Fibroblast of lung (primary cell): ENCODE data around the gene RHOT1. TPM values are rescaled to one million over a fixed set of nuclear protein-coding genes. Genes with fewer than 3 reads are reported as not detected.
"Not testable (repeated sequence)": the region's sequence is repeated elsewhere in the genome, so short reads cannot be mapped to it uniquely, and the experiment has no call there.

ENCODE experiments used
- DNase-seq, 2 donors: peaks; one replicate each; pipeline versions ENCODE4 v3.0.0 to v3.0.0-alpha.2; 2010; ENCODE audit warnings: low read depth in 2 of 2
- H2AFZ ChIP-seq: 2 replicates; pipeline ENCODE4 v1.5.1; 2012; ENCODE audit warnings: low read length, control low read depth, inconsistent platforms
- H3K27ac ChIP-seq: 2 replicates; pipeline ENCODE4 v1.5.1; 2011; ENCODE audit warnings: low read length, control low read depth; ENCODE audit not compliant: insufficient read depth
- H3K27me3 ChIP-seq: 2 replicates; pipeline ENCODE4 v1.5.1; 2011; ENCODE audit warnings: mild to moderate bottlenecking, low read length; ENCODE audit not compliant: control insufficient read depth, insufficient read depth
- H3K36me3 ChIP-seq: 2 replicates; pipeline ENCODE4 v1.5.1; 2011; ENCODE audit warnings: low read length; ENCODE audit not compliant: control insufficient read depth, insufficient read depth
- H3K4me1 ChIP-seq: 2 replicates; pipeline ENCODE4 v1.5.1; 2011; ENCODE audit warnings: low read length; ENCODE audit not compliant: control insufficient read depth, insufficient read depth; ENCODE audit errors: extremely low read depth
- H3K4me2 ChIP-seq: 2 replicates; pipeline ENCODE4 v1.5.1; 2011; ENCODE audit warnings: low read length, control low read depth; ENCODE audit not compliant: insufficient read depth; ENCODE audit errors: extremely low read depth
- H3K4me3 ChIP-seq, 4 experiments: fragments of 200-600 bp in 1 of 4; sonication (generic) in 1 of 4; replicated peaks in 1 of 4; 2 replicates each; pipeline ENCODE4 v1.5.1; 2011 to 2016; ENCODE audit warnings: low read length in 4 of 4, low read depth in 3 of 4, mild to moderate bottlenecking in 3 of 4, control low read depth in 2 of 4, inconsistent platforms in 1 of 4, mixed read lengths in 1 of 4; ENCODE audit not compliant: insufficient read depth in 1 of 4; ENCODE audit errors: control extremely low read depth in 1 of 4
- H3K79me2 ChIP-seq: 2 replicates; pipeline ENCODE4 v1.5.1; 2012; ENCODE audit warnings: mild to moderate bottlenecking, low read length, inconsistent platforms; ENCODE audit not compliant: control insufficient read depth, insufficient read depth
- H3K9ac ChIP-seq: 2 replicates; pipeline ENCODE4 v1.5.1; 2011; ENCODE audit warnings: mild to moderate bottlenecking, low read length, control low read depth; ENCODE audit not compliant: insufficient read depth
- H3K9me3 ChIP-seq: 2 replicates; pipeline ENCODE4 v1.5.1; 2012; ENCODE audit warnings: low read depth, low read length; ENCODE audit not compliant: control insufficient read depth, insufficient read depth
- H4K20me1 ChIP-seq: 2 replicates; pipeline ENCODE4 v1.5.1; 2011; ENCODE audit warnings: low read length; ENCODE audit not compliant: control insufficient read depth, insufficient read depth; ENCODE audit errors: extremely low read depth
- EZH2 ChIP-seq: IDR thresholded peaks from 2 replicates; pipeline ENCODE4 v1.5.1; 2012; ENCODE audit warnings: low read length, control low read depth, mild to moderate bottlenecking; ENCODE audit errors: missing control alignments
- polyA plus RNA-seq, 2 donors: library from polyadenylated mRNA; depleted of rRNA in 1 of 2; stranded (reverse) in 1 of 2; unstranded in 1 of 2; fragments of >200 nt; gene quantifications; 2 replicates each; pipeline ENCODE4 v1.2.1, GENCODE V29; 2011 to 2012; ENCODE audit warnings: missing spikeins in 1 of 2
- total RNA-seq: library from RNA; depleted of rRNA; stranded (reverse); fragments of >200 nt; gene quantifications from 2 replicates; pipeline ENCODE4 v1.2.1, GENCODE V29; 2014
- TF ChIP-seq, protein P1 (sequence below), 2 donors: IDR thresholded peaks in 1 of 2; conservative IDR thresholded peaks in 1 of 2; 1 replicate in 1 of 2; 2 replicates in 1 of 2; pipeline ENCODE4 v1.5.1; 2011 to 2012; ENCODE audit warnings: low read length in 2 of 2, control low read depth in 1 of 2, inconsistent platforms in 1 of 2, low read depth in 1 of 2, mild to moderate bottlenecking in 1 of 2

The RHOT1 gene
- total and polyA plus RNA-seq, 2 donors (not counting 1 experiment from before 2014, with no cell fraction given) = 45.6 to 58.8 TPM

DNA sequence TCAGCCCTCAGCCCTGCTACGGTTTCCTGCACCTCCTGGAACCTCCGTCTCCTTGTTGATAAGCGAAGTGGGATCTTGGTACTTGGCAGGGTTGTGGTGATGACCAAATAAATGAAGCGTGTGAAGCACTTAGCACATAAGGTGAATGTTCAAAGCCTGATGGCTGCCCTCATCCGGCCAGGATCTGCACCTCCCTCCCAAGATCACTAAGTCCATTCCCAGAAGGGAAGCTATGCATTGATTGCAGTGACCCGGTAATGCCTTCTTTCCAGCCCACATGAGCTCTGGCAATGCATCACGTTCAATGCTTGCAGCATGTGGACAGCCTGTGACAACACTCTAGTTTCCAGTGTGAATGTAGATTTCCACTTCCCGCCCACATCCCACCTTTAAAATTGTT lies 24.9 kb upstream of the RHOT1 start:
- H3K36me3 ChIP-seq = no peaks in the 10 kb centered on the region
- peaks cover 8% of the 10 kb centered on the region for H3K27me3 ChIP-seq
- H3K9me3 ChIP-seq = no peaks in the 10 kb centered on the region
- no peak for TF ChIP-seq EZH2
- TF ChIP-seq, protein P1, sequence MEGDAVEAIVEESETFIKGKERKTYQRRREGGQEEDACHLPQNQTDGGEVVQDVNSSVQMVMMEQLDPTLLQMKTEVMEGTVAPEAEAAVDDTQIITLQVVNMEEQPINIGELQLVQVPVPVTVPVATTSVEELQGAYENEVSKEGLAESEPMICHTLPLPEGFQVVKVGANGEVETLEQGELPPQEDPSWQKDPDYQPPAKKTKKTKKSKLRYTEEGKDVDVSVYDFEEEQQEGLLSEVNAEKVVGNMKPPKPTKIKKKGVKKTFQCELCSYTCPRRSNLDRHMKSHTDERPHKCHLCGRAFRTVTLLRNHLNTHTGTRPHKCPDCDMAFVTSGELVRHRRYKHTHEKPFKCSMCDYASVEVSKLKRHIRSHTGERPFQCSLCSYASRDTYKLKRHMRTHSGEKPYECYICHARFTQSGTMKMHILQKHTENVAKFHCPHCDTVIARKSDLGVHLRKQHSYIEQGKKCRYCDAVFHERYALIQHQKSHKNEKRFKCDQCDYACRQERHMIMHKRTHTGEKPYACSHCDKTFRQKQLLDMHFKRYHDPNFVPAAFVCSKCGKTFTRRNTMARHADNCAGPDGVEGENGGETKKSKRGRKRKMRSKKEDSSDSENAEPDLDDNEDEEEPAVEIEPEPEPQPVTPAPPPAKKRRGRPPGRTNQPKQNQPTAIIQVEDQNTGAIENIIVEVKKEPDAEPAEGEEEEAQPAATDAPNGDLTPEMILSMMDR (conservative IDR thresholded peaks at IDR 0.05 in 1 of 2, IDR thresholded peaks at IDR 0.05 in 1 of 2; ENCODE audit: low read depth in 1 of 2, low read length in 2 of 2) = no peak
- H3K4me1 ChIP-seq = no peaks in the 10 kb centered on the region
- no peak overlapping the region for H3K9ac ChIP-seq
- DNase-seq = no peak
- no peak overlapping the region for H3K27ac ChIP-seq
- H3K4me3 ChIP-seq = no peak overlapping the region
- H2AFZ ChIP-seq = no peak overlapping the region
- no peak overlapping the region for H3K4me2 ChIP-seq
- no peaks in the 10 kb centered on the region for H3K79me2 ChIP-seq
- no peaks in the 10 kb centered on the region for H4K20me1 ChIP-seq

DNA sequence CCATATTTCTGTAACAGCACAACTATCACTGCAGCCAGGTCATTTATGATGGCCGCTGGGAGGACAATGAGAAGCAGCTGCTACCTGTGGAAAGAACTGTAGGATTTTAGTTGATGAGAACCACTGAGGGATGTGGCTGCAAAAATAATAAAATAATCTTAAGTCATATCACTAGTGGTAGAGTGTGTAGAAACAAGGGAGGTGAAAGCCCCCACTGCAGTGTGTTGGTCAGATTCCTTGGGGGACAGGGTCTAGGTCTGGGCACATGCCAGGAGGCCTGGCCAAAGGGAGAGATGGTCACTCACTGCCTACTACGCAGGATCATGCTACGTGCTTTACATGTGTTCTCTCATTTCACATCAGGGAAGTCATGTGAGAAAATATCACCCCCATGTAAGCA lies 24.2 kb upstream of the RHOT1 start:
- H3K9ac ChIP-seq, H3K4me3 ChIP-seq, H3K27ac ChIP-seq, H4K20me1 ChIP-seq, H3K36me3 ChIP-seq, DNase-seq, H3K79me2 ChIP-seq, H2AFZ ChIP-seq, H3K4me1 ChIP-seq, H3K9me3 ChIP-seq, H3K4me2 ChIP-seq, H3K27me3 ChIP-seq: not testable (repeated sequence)

DNA sequence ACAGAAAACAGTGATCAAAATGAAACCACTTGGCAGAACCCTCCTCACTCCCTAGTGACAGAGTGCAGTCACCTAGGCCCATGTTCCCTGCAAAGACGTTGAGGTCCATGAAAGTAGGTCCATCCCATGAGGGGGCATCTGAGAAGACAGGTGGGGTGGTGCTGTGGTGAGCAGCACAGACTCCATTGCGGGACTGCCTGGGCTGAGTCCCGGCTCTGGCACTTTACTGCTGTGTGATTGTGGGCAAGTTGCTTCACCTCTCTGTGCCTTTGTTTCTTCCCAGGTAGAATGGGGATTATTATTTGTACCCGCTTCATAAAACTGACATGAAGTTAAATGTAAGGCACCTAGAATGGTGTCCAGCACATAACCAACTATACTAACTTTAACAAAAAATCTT lies 23.5 kb upstream of the RHOT1 start:
- H3K9ac ChIP-seq = no peak overlapping the region
- H3K27me3 ChIP-seq = peaks cover 8% of the 10 kb centered on the region
- no peaks in the 10 kb centered on the region for H3K36me3 ChIP-seq
- H4K20me1 ChIP-seq = no peaks in the 10 kb centered on the region
- no peak overlapping the region for H3K4me2 ChIP-seq
- TF ChIP-seq EZH2 = no peak
- TF ChIP-seq, protein P1 (conservative IDR thresholded peaks at IDR 0.05 in 1 of 2, IDR thresholded peaks at IDR 0.05 in 1 of 2; ENCODE audit: low read depth in 1 of 2, low read length in 2 of 2) = no peak
- no peak overlapping the region for H3K4me3 ChIP-seq
- no peak overlapping the region for H3K27ac ChIP-seq
- no peaks in the 10 kb centered on the region for H3K79me2 ChIP-seq
- no peaks in the 10 kb centered on the region for H3K9me3 ChIP-seq
- DNase-seq = no peak
- no peaks in the 10 kb centered on the region for H3K4me1 ChIP-seq
- H2AFZ ChIP-seq = no peak overlapping the region
